H9 (cell line): ENCODE results near the gene ENO1. TPM values are rescaled to one million over a fixed set of nuclear protein-coding genes. Genes with fewer than 3 reads are reported as not detected.

Experiments
- DNase-seq: peaks from one replicate; pipeline ENCODE4 v3.0.0-alpha.2; 2017
- H2AFZ ChIP-seq: one replicate; pipeline ENCODE4 v1.6.1; 2013; ENCODE audit warnings: mild to moderate bottlenecking, low read length, control low read depth, moderate library complexity
- H2AK5ac ChIP-seq: 2 replicates; pipeline ENCODE4 v1.6.1; 2013; ENCODE audit warnings: low read length, control low read depth, mixed read lengths; ENCODE audit not compliant: insufficient read length
- H2BK120ac ChIP-seq: one replicate; pipeline ENCODE4 v1.6.1; 2013; ENCODE audit warnings: low read depth, mild to moderate bottlenecking, low read length, control low read depth, inconsistent platforms; ENCODE audit not compliant: poor library complexity, severe bottlenecking
- H2BK12ac ChIP-seq: 2 replicates; pipeline ENCODE4 v1.6.1; 2013; ENCODE audit warnings: low read length, control low read depth, mixed read lengths, low read depth; ENCODE audit not compliant: insufficient read length
- H2BK15ac ChIP-seq: 2 replicates; pipeline ENCODE4 v1.6.1; 2013; ENCODE audit warnings: low read depth, low read length, control low read depth
- H2BK20ac ChIP-seq: one replicate; pipeline ENCODE4 v1.6.1; 2013; ENCODE audit warnings: low read depth, mild to moderate bottlenecking, low read length, control low read depth, inconsistent platforms; ENCODE audit not compliant: poor library complexity, severe bottlenecking
- H2BK5ac ChIP-seq: 2 replicates; pipeline ENCODE4 v1.6.1; 2013; ENCODE audit warnings: low read length, control low read depth, mixed read lengths; ENCODE audit not compliant: insufficient read length
- H3K14ac ChIP-seq: 2 replicates; pipeline ENCODE4 v1.6.1; 2013; ENCODE audit warnings: low read length, control low read depth; ENCODE audit not compliant: insufficient read depth
- H3K18ac ChIP-seq: 2 replicates; pipeline ENCODE4 v1.6.1; 2013; ENCODE audit warnings: low read depth, mild to moderate bottlenecking, mixed read lengths, low read length, control low read depth; ENCODE audit not compliant: insufficient read length
- H3K23ac ChIP-seq: 2 replicates; pipeline ENCODE4 v1.6.1; 2013; ENCODE audit warnings: low read length, control low read depth, mixed read lengths, low read depth; ENCODE audit not compliant: insufficient read length
- H3K23me2 ChIP-seq: 2 replicates; pipeline ENCODE4 v1.6.1; 2013; ENCODE audit warnings: low read depth, mild to moderate bottlenecking, mixed read lengths, low read length, control low read depth; ENCODE audit not compliant: insufficient read length, poor library complexity, severe bottlenecking
- H3K27ac ChIP-seq: 2 replicates; pipeline ENCODE4 v1.5.1; 2013; ENCODE audit warnings: low read length, control low read depth, mixed read lengths, low read depth; ENCODE audit not compliant: insufficient read length
- H3K27me3 ChIP-seq: 2 replicates; pipeline ENCODE4 v1.6.1; 2013; ENCODE audit warnings: low read length, control low read depth, inconsistent platforms; ENCODE audit not compliant: insufficient read depth
- H3K4ac ChIP-seq: 2 replicates; pipeline ENCODE4 v1.6.1; 2013; ENCODE audit warnings: low read depth, mild to moderate bottlenecking, control low read depth, inconsistent platforms, low read length, moderate library complexity
- H3K4me1 ChIP-seq: 2 replicates; pipeline ENCODE4 v1.6.1; 2013; ENCODE audit warnings: low read length, control low read depth, inconsistent platforms; ENCODE audit not compliant: insufficient read depth
- H3K4me2 ChIP-seq: 2 replicates; pipeline ENCODE4 v1.6.1; 2013; ENCODE audit warnings: low read length, control low read depth, mixed read lengths; ENCODE audit not compliant: insufficient read length, insufficient read depth
- H3K56ac ChIP-seq: 2 replicates; pipeline ENCODE4 v1.6.1; 2013; ENCODE audit warnings: low read depth, mild to moderate bottlenecking, mixed read lengths, low read length, control low read depth; ENCODE audit not compliant: insufficient read length
- H3K79me1 ChIP-seq: 2 replicates; pipeline ENCODE4 v1.6.1; 2013; ENCODE audit warnings: low read depth, mild to moderate bottlenecking, moderate library complexity, low read length, control low read depth, inconsistent platforms; ENCODE audit not compliant: insufficient read depth, poor library complexity, severe bottlenecking
- H3K79me2 ChIP-seq: 2 replicates; pipeline ENCODE4 v1.6.1; 2013; ENCODE audit warnings: low read length, control low read depth, inconsistent platforms; ENCODE audit not compliant: insufficient read depth
- H3K9ac ChIP-seq: 2 replicates; pipeline ENCODE4 v1.6.1; 2013; ENCODE audit warnings: low read length, control low read depth, mixed read lengths; ENCODE audit not compliant: insufficient read length; ENCODE audit errors: extremely low read depth
- H3K9me3 ChIP-seq: one replicate; pipeline ENCODE4 v1.6.1; 2013; ENCODE audit warnings: low read depth, low read length, inconsistent platforms; ENCODE audit not compliant: control insufficient read depth
- H3T11ph ChIP-seq: one replicate; pipeline ENCODE4 v1.6.1; 2013; ENCODE audit warnings: mild to moderate bottlenecking, low read length, control low read depth, inconsistent platforms
- H4K20me1 ChIP-seq: one replicate; pipeline ENCODE4 v1.6.1; 2013; ENCODE audit not compliant: control insufficient read depth, insufficient read length, insufficient read depth
- H4K5ac ChIP-seq: 2 replicates; pipeline ENCODE4 v1.6.1; 2013; ENCODE audit warnings: low read depth, mild to moderate bottlenecking, mixed read lengths, low read length, control low read depth; ENCODE audit not compliant: insufficient read length
- H4K8ac ChIP-seq: replicated peaks from 2 replicates; pipeline ENCODE4 v1.6.1; 2013; ENCODE audit warnings: low read length, control low read depth, mixed read lengths, low read depth; ENCODE audit not compliant: insufficient read length
- H4K91ac ChIP-seq: 2 replicates; pipeline ENCODE4 v1.6.1; 2013; ENCODE audit warnings: low read depth, mild to moderate bottlenecking, moderate library complexity, mixed read lengths, low read length, control low read depth; ENCODE audit not compliant: insufficient read length
- H3K27ac Mint-ChIP-seq, 3 experiments: 2 replicates in 2 of 3; 3 replicates in 1 of 3; pipeline ENCODE4 v1.8.0; 2020 to 2021; ENCODE audit warnings: mixed read lengths in 3 of 3, mild to moderate bottlenecking in 1 of 3, moderate library complexity in 1 of 3
- H3K27me3 Mint-ChIP-seq: 2 replicates; pipeline ENCODE4 v1.8.0; 2021; ENCODE audit warnings: low read depth, mild to moderate bottlenecking, moderate library complexity, mixed read lengths
- H3K36me3 Mint-ChIP-seq, 3 experiments: 2 replicates in 2 of 3; 3 replicates in 1 of 3; pipeline ENCODE4 v1.8.0; 2020 to 2021; ENCODE audit warnings: low read depth in 3 of 3, mixed read lengths in 3 of 3; ENCODE audit not compliant: insufficient read depth in 1 of 3
- H3K4me1 Mint-ChIP-seq, 2 experiments: 2 replicates each; pipeline ENCODE4 v1.8.0; 2020; ENCODE audit warnings: mixed read lengths in 2 of 2
- H3K4me3 Mint-ChIP-seq, 2 experiments: 2 replicates in 1 of 2; 3 replicates in 1 of 2; pipeline ENCODE4 v1.8.0; 2020 to 2021; ENCODE audit warnings: mild to moderate bottlenecking in 2 of 2, mixed read lengths in 2 of 2, moderate library complexity in 1 of 2
- H3K9me3 Mint-ChIP-seq, 2 experiments: 2 replicates in 1 of 2; 3 replicates in 1 of 2; pipeline ENCODE4 v1.8.0; 2020; ENCODE audit warnings: mild to moderate bottlenecking in 2 of 2, mixed read lengths in 2 of 2, moderate library complexity in 1 of 2
- CTCF ChIP-seq: fragments of 200-600 bp; sonication (generic); conservative IDR thresholded peaks from 3 replicates; pipeline ENCODE4 v1.8.0; 2021; ENCODE audit warnings: antibody characterized with exemption, mild to moderate bottlenecking
- WGBS: extraction: QIAGEN DNeasy Blood & Tissue Kit; methylation state at CpG from one replicate; pipeline ENCODE4 v1.1.7; 2013; ENCODE audit warnings: missing lambda C conversion rate, low lambda C conversion rate, mixed read lengths; ENCODE audit not compliant: insufficient read length; ENCODE audit errors: extremely low coverage; 5-methylcytosine and 5-hydroxymethylcytosine counted together
- total RNA-seq: library from RNA; stranded (reverse); gene quantifications from 2 replicates; pipeline ENCODE4 v1.2.1, GENCODE V29; 2021

The ENO1 gene
- total RNA-seq, 1 experiment from 2014 or later: 1,781 TPM

GRCh38 chr1:8870103-8870502 is 8.4 kb downstream of the ENO1 start:
- H3K27ac ChIP-seq: no peak overlapping the region
- H3K79me1 ChIP-seq: peaks cover 11% of the 10 kb centered on the region
- no CpG with 5 or more reads among the region's 6 CpGs for WGBS
- TF ChIP-seq CTCF: no peak
- H3K18ac ChIP-seq: no peak overlapping the region
- H3K23me2 ChIP-seq: no peaks in the 10 kb centered on the region
- H3T11ph ChIP-seq: no peak overlapping the region
- H2BK120ac ChIP-seq: no peak overlapping the region
- H4K5ac ChIP-seq: no peak overlapping the region
- DNase-seq: no peak
- H2BK5ac ChIP-seq: no peak overlapping the region
- no peak overlapping the region for H2BK15ac ChIP-seq
- no peak overlapping the region; the same call in 1 of the 2 replicates for H3K14ac ChIP-seq
- H3K79me2 ChIP-seq: peaks cover 5% of the 10 kb centered on the region; the same call in 1 of the 2 replicates
- H3K23ac ChIP-seq: no peak overlapping the region
- H2AK5ac ChIP-seq: no peak overlapping the region
- no peaks in the 10 kb centered on the region for H3K27me3 Mint-ChIP-seq
- H2AFZ ChIP-seq: no peak overlapping the region
- H3K9me3 ChIP-seq: no peaks in the 10 kb centered on the region
- no peak overlapping the region for H4K8ac ChIP-seq
- no peak overlapping the region for H3K4ac ChIP-seq
- H3K4me3 Mint-ChIP-seq: 0 out of 5 replicates have a peak overlapping the region, but pooled peaks of 1 of the 2 experiments have one; percentile 47
- H4K20me1 ChIP-seq: no peaks in the 10 kb centered on the region
- H3K4me1 Mint-ChIP-seq: peaks cover 50 to 68% of the 10 kb centered on the region in 2 experiments
- peak overlapping the region; percentile 64 to 94 (median 86); a peak in 2 of 7 replicates for H3K27ac Mint-ChIP-seq
- peaks cover 86 to 97% (median 93%) of the 10 kb centered on the region in 3 experiments for H3K36me3 Mint-ChIP-seq
- H4K91ac ChIP-seq: no peak overlapping the region
- H3K9ac ChIP-seq: no peak overlapping the region
- no peak overlapping the region for H3K56ac ChIP-seq
- H2BK12ac ChIP-seq: no peak overlapping the region
- no peaks in the 10 kb centered on the region for H3K9me3 Mint-ChIP-seq
- H2BK20ac ChIP-seq: no peak overlapping the region
- no peak overlapping the region for H3K4me2 ChIP-seq
- peaks cover 8% of the 10 kb centered on the region; the same call in 1 of the 2 replicates for H3K4me1 ChIP-seq
- H3K27me3 ChIP-seq: no peaks in the 10 kb centered on the region
